Neural progenitor cell (in vitro differentiated cells): Measurements from ENCODE around the gene CXCL6. TPM values are rescaled to one million over a fixed set of nuclear protein-coding genes. Genes with fewer than 3 reads are reported as not detected.

Experiments
- DNase-seq: peaks from one replicate; pipeline ENCODE4 v3.0.0-alpha.2; 2016; ENCODE audit warnings: low spot score
- H2AFZ ChIP-seq: fragments of 200-600 bp; sonication (generic); replicated peaks from 2 replicates; pipeline ENCODE4 v1.6.1; 2016; ENCODE audit warnings: antibody characterized with exemption
- H3F3A ChIP-seq: fragments of 200-600 bp; sonication (generic); 2 replicates; pipeline ENCODE4 v1.6.1; 2016; ENCODE audit warnings: antibody characterized with exemption, low read depth
- H3K27ac ChIP-seq: fragments of 200-600 bp; sonication (generic); 2 replicates; pipeline ENCODE4 v1.5.1; 2016; ENCODE audit warnings: mild to moderate bottlenecking
- H3K27me3 ChIP-seq: fragments of 200-600 bp; sonication (generic); 2 replicates; pipeline ENCODE4 v1.6.1; 2016; ENCODE audit warnings: mild to moderate bottlenecking, moderate library complexity
- H3K36me3 ChIP-seq: fragments of 200-600 bp; sonication (generic); 2 replicates; pipeline ENCODE4 v1.5.1; 2016
- H3K4me1 ChIP-seq: fragments of 200-600 bp; sonication (generic); 2 replicates; pipeline ENCODE4 v1.6.1; 2016; ENCODE audit warnings: mixed run types
- H3K4me2 ChIP-seq: fragments of 200-600 bp; sonication (generic); 2 replicates; pipeline ENCODE4 v1.6.1; 2016
- H3K4me3 ChIP-seq: fragments of 200-600 bp; sonication (generic); 2 replicates; pipeline ENCODE4 v1.5.1; 2016
- H3K79me2 ChIP-seq: fragments of 200-600 bp; sonication (generic); 2 replicates; pipeline ENCODE4 v1.6.1; 2016; ENCODE audit warnings: low read depth
- H3K9ac ChIP-seq: fragments of 200-600 bp; sonication (generic); 2 replicates; pipeline ENCODE4 v1.6.1; 2016
- H3K9me3 ChIP-seq: fragments of 200-600 bp; sonication (generic); 2 replicates; pipeline ENCODE4 v1.5.1; 2016; ENCODE audit warnings: low read depth
- H4K20me1 ChIP-seq: fragments of 200-600 bp; sonication (generic); 2 replicates; pipeline ENCODE4 v1.6.1; 2016; ENCODE audit warnings: low read depth
- H3K27ac Mint-ChIP-seq: 3 replicates; pipeline ENCODE4 v1.8.0; 2021; ENCODE audit warnings: mixed read lengths
- H3K27me3 Mint-ChIP-seq: 2 replicates; pipeline ENCODE4 v1.8.0; 2022; ENCODE audit warnings: low read depth, mild to moderate bottlenecking, inconsistent platforms, moderate library complexity, mixed read lengths; ENCODE audit not compliant: insufficient read depth
- H3K36me3 Mint-ChIP-seq: 3 replicates; pipeline ENCODE4 v1.8.0; 2021; ENCODE audit warnings: mixed read lengths
- H3K4me1 Mint-ChIP-seq: 3 replicates; pipeline ENCODE4 v1.8.0; 2021; ENCODE audit warnings: mixed read lengths
- H3K4me3 Mint-ChIP-seq: 3 replicates; pipeline ENCODE4 v1.8.0; 2021; ENCODE audit warnings: mild to moderate bottlenecking, moderate library complexity, mixed read lengths
- H3K9me3 Mint-ChIP-seq: 3 replicates; pipeline ENCODE4 v1.8.0; 2020; ENCODE audit warnings: mixed read lengths
- EZH2 ChIP-seq: fragments of 200-600 bp; sonication (generic); IDR thresholded peaks from 2 replicates; pipeline ENCODE4 v1.6.1; 2017; ENCODE audit warnings: antibody characterized with exemption, mild to moderate bottlenecking, moderate library complexity
- EZH2phosphoT487 ChIP-seq: fragments of 200-600 bp; sonication (generic); IDR thresholded peaks from 2 replicates; pipeline ENCODE4 v1.6.1; 2017; ENCODE audit warnings: antibody characterized with exemption
- total RNA-seq: library from RNA; depleted of rRNA; stranded (reverse); fragments of >200 nt; gene quantifications from 2 replicates; pipeline ENCODE4 v1.2.3, GENCODE V29; 2015; ENCODE audit warnings: low replicate concordance
- TF ChIP-seq, protein P1 (sequence below): fragments of 200-600 bp; sonication (generic); IDR thresholded peaks from 2 replicates; pipeline ENCODE4 v1.5.1; 2017; ENCODE audit warnings: antibody characterized with exemption, mild to moderate bottlenecking

Gene CXCL6
- total RNA-seq, 1 donor from 2014 or later = 0.71 TPM

DNA sequence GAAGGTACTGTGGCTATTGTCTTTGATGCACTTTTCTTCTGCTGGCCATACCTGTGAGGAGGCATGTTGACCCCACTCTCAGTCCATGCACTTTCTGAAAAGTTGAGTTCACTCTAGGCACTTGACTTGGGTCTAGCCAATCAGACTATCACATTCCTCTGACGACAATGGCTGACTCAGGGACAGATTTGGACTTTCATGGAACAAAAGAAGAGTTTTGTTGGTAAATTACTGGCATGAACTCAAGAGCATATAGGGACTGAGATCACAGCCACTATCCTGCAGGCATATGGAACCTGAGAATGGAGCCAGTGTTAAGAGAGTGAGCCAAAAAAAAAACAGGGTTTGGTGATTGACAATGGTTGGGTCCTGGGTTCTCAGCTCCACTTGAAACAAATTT is 24.6 kb upstream of the CXCL6 start:
- no peak overlapping the region for H3K9ac ChIP-seq
- H3K9me3 ChIP-seq = no peaks in the 10 kb centered on the region
- H3K27ac ChIP-seq = no peak overlapping the region
- H2AFZ ChIP-seq = no peak overlapping the region
- Mint-ChIP-seq H3K9me3 (no peaks in the 10 kb centered on the region), H3K4me1 (no peaks in the 10 kb centered on the region), H3K36me3 (no peaks in the 10 kb centered on the region), H3K27ac (no peak overlapping the region), H3K4me3 (no peak overlapping the region), H3K27me3 (peaks cover 3% of the 10 kb centered on the region)
- no peaks in the 10 kb centered on the region for H3K79me2 ChIP-seq
- no peak overlapping the region for H3K4me2 ChIP-seq
- no peaks in the 10 kb centered on the region for H4K20me1 ChIP-seq
- H3K4me1 ChIP-seq = no peaks in the 10 kb centered on the region
- H3K36me3 ChIP-seq = no peaks in the 10 kb centered on the region
- H3F3A ChIP-seq = no peaks in the 10 kb centered on the region
- H3K27me3 ChIP-seq = no peaks in the 10 kb centered on the region
- TF ChIP-seq, protein P1, sequence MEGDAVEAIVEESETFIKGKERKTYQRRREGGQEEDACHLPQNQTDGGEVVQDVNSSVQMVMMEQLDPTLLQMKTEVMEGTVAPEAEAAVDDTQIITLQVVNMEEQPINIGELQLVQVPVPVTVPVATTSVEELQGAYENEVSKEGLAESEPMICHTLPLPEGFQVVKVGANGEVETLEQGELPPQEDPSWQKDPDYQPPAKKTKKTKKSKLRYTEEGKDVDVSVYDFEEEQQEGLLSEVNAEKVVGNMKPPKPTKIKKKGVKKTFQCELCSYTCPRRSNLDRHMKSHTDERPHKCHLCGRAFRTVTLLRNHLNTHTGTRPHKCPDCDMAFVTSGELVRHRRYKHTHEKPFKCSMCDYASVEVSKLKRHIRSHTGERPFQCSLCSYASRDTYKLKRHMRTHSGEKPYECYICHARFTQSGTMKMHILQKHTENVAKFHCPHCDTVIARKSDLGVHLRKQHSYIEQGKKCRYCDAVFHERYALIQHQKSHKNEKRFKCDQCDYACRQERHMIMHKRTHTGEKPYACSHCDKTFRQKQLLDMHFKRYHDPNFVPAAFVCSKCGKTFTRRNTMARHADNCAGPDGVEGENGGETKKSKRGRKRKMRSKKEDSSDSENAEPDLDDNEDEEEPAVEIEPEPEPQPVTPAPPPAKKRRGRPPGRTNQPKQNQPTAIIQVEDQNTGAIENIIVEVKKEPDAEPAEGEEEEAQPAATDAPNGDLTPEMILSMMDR = no peak
- TF ChIP-seq EZH2phosphoT487 (no peak), EZH2 (no peak)
- H3K4me3 ChIP-seq = no peak overlapping the region
- DNase-seq = no peak

DNA sequence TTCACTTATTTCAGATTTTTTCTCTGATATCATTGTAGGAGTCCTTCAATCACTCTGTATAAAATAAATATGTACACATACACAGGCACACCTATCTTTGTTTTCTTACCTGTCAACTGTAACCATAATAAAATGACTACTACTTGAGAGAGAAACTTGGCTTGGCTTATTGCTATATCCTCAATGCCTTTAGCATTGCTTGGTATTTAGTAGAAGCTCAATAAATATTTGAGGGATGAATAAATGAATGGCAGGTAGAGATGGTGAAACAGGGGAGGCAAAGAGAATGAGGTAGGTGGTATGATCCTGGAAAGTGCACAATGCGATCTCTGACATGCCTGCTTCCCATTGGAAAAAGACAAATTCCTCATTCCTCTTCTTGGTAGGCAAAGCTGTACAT is 21.8 kb upstream of the CXCL6 start:
- H3K4me3 ChIP-seq = no peak overlapping the region
- no peaks in the 10 kb centered on the region for H3K9me3 ChIP-seq
- no peak overlapping the region for H3K9ac ChIP-seq
- DNase-seq = no peak
- no peak overlapping the region for H3K27ac ChIP-seq
- H3K36me3 Mint-ChIP-seq = no peaks in the 10 kb centered on the region
- no peaks in the 10 kb centered on the region for H3K9me3 Mint-ChIP-seq
- no peak overlapping the region for H3K4me3 Mint-ChIP-seq
- H3F3A ChIP-seq = no peaks in the 10 kb centered on the region
- no peaks in the 10 kb centered on the region for H3K36me3 ChIP-seq
- H4K20me1 ChIP-seq = no peaks in the 10 kb centered on the region
- H3K27me3 Mint-ChIP-seq = peaks cover 3% of the 10 kb centered on the region
- H3K27ac Mint-ChIP-seq = no peak overlapping the region
- H3K79me2 ChIP-seq = no peaks in the 10 kb centered on the region
- H3K4me2 ChIP-seq = no peak overlapping the region
- H3K27me3 ChIP-seq = no peaks in the 10 kb centered on the region
- no peaks in the 10 kb centered on the region for H3K4me1 Mint-ChIP-seq
- no peak overlapping the region for H2AFZ ChIP-seq
- TF ChIP-seq, protein P1 = no peak
- TF ChIP-seq EZH2phosphoT487 (no peak), EZH2 (no peak)
- H3K4me1 ChIP-seq = no peaks in the 10 kb centered on the region

DNA sequence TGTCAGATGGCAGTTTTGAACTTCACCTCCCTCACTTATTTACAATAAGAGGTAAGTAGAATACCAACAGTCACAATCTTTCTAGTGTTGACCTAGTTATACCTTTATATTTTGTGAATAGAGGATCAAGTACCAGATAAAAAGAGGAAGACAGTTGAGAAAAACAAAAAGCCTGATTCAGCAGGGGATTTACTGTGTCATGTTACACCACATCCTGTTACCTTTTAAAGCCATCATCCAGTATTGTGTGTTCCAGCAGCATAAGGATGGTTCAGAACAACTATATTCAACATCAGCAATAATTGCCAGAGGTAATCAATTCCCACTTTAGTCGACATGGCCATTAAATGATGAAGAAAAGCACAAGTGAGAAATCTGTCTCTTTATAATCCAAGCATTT is 21.3 kb upstream of the CXCL6 start:
- H3K79me2 ChIP-seq = no peaks in the 10 kb centered on the region
- H3K4me1 ChIP-seq = no peaks in the 10 kb centered on the region
- no peak overlapping the region for H3K27ac ChIP-seq
- TF ChIP-seq EZH2 = no peak
- TF ChIP-seq, protein P1 = no peak
- no peak for TF ChIP-seq EZH2phosphoT487
- H3K9me3 Mint-ChIP-seq = no peaks in the 10 kb centered on the region
- no peak overlapping the region for H2AFZ ChIP-seq
- no peaks in the 10 kb centered on the region for H3K27me3 ChIP-seq
- no peaks in the 10 kb centered on the region for H4K20me1 ChIP-seq
- DNase-seq = no peak
- peaks cover 3% of the 10 kb centered on the region for H3K27me3 Mint-ChIP-seq
- no peak overlapping the region for H3K4me3 Mint-ChIP-seq
- H3K9ac ChIP-seq = no peak overlapping the region
- H3K9me3 ChIP-seq = no peaks in the 10 kb centered on the region
- no peaks in the 10 kb centered on the region for H3F3A ChIP-seq
- H3K27ac Mint-ChIP-seq = no peak overlapping the region
- H3K4me2 ChIP-seq = no peak overlapping the region
- no peaks in the 10 kb centered on the region for H3K4me1 Mint-ChIP-seq
- no peaks in the 10 kb centered on the region for H3K36me3 ChIP-seq
- H3K36me3 Mint-ChIP-seq = no peaks in the 10 kb centered on the region
- no peak overlapping the region for H3K4me3 ChIP-seq

DNA sequence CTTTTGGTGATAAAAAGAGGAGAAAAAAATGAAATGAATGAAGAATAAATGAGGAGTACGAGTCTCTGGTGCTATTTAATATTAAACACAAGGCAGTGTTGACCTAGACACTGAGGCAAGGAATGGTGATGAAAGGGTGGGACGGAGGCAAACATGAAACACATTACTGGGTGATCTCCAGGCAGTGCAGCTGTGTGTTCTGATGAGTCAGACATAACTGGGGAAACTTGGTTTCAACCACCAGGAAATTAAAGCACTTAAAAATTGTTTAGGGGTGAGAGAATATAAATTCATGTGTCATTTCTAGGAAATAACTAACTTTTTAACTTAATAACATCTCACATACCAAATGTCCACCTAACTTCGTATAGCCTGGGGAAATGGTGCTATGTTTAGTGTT is 19.7 kb upstream of the CXCL6 start:
- Mint-ChIP-seq H3K4me3 (no peak overlapping the region), H3K27ac (no peak overlapping the region), H3K36me3 (no peaks in the 10 kb centered on the region), H3K9me3 (no peaks in the 10 kb centered on the region), H3K27me3 (peaks cover 3% of the 10 kb centered on the region), H3K4me1 (no peaks in the 10 kb centered on the region)
- Histone ChIP-seq H3F3A (no peaks in the 10 kb centered on the region), H4K20me1 (no peaks in the 10 kb centered on the region), H3K27ac (no peak overlapping the region), H2AFZ (no peak overlapping the region), H3K9ac (no peak overlapping the region), H3K4me2 (no peak overlapping the region), H3K79me2 (no peaks in the 10 kb centered on the region), H3K36me3 (no peaks in the 10 kb centered on the region), H3K4me1 (no peaks in the 10 kb centered on the region), H3K9me3 (no peaks in the 10 kb centered on the region), H3K27me3 (no peaks in the 10 kb centered on the region), H3K4me3 (no peak overlapping the region)
- no peak for DNase-seq
- no peak for TF ChIP-seq EZH2phosphoT487
- TF ChIP-seq EZH2 = no peak
- TF ChIP-seq, protein P1 = no peak
